ENCODE measurements around the gene OTUB1. TPM values are rescaled to one million over a fixed set of nuclear protein-coding genes. Genes with fewer than 3 reads are reported as not detected.

OTUB1 gene
- total and polyA plus RNA-seq, 8 donors, result 33.6 to 161 (median 53.3) TPM

DNA sequence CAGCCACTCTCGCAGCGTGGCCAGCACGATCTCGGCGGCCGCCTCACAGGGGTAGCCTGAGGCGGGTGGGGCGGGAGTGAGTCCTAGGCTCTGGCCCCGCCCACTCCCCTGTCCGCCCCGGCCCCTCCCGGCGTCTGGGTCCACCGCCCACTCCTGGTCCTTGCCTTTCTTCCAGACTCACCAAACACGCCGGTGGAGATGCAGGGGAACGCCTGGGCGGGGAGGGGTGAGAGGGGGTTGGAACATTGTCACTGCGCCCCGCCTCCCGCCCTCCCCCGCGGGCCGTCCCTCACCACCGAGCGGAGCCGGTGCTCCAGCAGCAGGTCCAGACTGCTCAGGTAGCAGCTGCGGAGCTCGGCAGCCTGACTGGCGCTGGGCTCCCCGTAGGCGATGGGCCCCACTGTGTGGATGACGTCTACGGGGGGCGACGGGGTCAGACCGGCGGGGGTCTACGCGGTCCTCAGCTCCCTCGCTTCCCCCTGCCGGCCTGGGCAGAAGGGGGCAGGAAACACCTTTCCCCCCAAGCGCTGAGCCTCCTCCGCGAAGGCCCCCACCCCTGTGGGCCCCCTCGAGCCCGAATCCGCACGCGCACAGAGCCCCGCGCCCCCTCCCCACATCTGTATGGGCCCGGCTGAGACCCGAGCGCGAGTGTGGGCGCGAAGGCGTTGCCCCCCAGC is 13.2 kb downstream of the OTUB1 start:
- no peak for TF ChIP-seq POLR2A (IDR thresholded peaks at IDR 0.05)
- TF ChIP-seq EP300 (IDR thresholded peaks at IDR 0.05), result no peak
- peak in 1 of 3 donors; percentile 7 for TF ChIP-seq POLR2AphosphoS5 (IDR thresholded peaks at IDR 0.05)
- TF ChIP-seq, protein P1, sequence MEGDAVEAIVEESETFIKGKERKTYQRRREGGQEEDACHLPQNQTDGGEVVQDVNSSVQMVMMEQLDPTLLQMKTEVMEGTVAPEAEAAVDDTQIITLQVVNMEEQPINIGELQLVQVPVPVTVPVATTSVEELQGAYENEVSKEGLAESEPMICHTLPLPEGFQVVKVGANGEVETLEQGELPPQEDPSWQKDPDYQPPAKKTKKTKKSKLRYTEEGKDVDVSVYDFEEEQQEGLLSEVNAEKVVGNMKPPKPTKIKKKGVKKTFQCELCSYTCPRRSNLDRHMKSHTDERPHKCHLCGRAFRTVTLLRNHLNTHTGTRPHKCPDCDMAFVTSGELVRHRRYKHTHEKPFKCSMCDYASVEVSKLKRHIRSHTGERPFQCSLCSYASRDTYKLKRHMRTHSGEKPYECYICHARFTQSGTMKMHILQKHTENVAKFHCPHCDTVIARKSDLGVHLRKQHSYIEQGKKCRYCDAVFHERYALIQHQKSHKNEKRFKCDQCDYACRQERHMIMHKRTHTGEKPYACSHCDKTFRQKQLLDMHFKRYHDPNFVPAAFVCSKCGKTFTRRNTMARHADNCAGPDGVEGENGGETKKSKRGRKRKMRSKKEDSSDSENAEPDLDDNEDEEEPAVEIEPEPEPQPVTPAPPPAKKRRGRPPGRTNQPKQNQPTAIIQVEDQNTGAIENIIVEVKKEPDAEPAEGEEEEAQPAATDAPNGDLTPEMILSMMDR (IDR thresholded peaks at IDR 0.05), result peak in 1 of 7 experiments; percentile 5
- intact Hi-C loops (cut with DNase I; ENCODE audit: low total_unique reads), result loop anchor here (2.0 kb wide), 1 partner anchor 149 kb away; no protein-coding TSS in a partner anchor
- Histone ChIP-seq H3K9me3 (no peaks in the 10 kb centered on the region), H3K4me1 (peaks cover 29 to 43% (median 32%) of the 10 kb centered on the region in 4 donors), H3K4me3 (peak overlapping the region; percentile 19 to 48 (median 40)), H3K36me3 (peaks cover 30 to 44% (median 43%) of the 10 kb centered on the region in 4 donors), H3K27me3 (peaks cover 0 to 26% (median 0%) of the 10 kb centered on the region in 3 donors), H3K27ac (peak overlapping the region in 2 of 5 donors; percentile 16)
- DNase-seq, result peak; percentile 85 to 91
- 6 to 10% (median 7%) methylated on average over 33 to 59 of the region's 59 CpGs for WGBS, 5 donors

DNA sequence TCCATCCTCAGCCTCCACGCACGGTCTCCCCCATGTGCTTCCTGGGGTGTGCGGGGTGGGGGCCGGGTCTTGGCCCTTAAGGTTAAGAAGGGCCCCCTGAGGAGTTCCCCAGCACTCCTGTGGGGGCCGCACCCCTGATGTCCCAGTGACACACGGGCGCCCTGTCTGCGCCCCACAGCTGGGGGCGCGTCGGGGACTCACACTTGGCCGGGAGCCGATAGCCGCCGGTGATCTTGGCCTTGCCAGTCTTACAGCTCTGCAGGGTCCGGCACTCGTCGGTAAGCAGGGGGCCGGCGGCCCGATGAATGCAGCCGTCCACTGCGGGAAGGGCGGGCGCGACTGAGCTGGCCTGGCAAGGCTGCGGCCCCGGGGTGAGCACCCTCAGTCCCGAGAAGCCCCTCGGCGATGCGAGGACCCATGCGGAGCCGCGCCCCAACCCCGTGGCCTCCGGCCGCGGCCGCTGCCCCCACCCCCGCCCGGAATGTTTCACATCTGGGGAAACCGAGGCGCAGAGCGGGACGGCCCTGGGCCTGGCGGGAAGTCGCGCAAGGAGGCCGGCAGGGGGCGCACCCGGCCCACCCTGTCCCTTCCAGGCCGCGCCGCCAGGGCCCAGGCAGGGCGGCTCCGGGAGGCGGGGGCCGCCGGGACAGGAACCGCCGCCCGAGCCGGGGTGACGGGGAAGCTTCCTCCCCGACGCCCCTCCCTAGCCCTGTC is 13.9 kb downstream of the OTUB1 start:
- peak overlapping the region in 1 of 5 donors; percentile 16 for H3K27ac ChIP-seq
- peaks cover 0 to 26% (median 0%) of the 10 kb centered on the region in 3 donors for H3K27me3 ChIP-seq
- H3K36me3 ChIP-seq, result peaks cover 30 to 37% (median 36%) of the 10 kb centered on the region in 4 donors
- WGBS, 5 donors, result 0 to 2% (median 2%) methylated on average over 5 to 67 of the region's 67 CpGs
- TF ChIP-seq, protein P1 (IDR thresholded peaks at IDR 0.05), result peak in 5 of 7 experiments; percentile 14 to 92 (median 74)
- TF ChIP-seq POLR2AphosphoS5 (IDR thresholded peaks at IDR 0.05) (peak in 1 of 3 donors; percentile 41), POLR2A (IDR thresholded peaks at IDR 0.05) (no peak)
- DNase-seq, result peak; percentile 80 to 94
- peaks cover 29 to 43% (median 32%) of the 10 kb centered on the region in 4 donors for H3K4me1 ChIP-seq
- H3K9me3 ChIP-seq, result no peaks in the 10 kb centered on the region
- intact Hi-C loops (cut with DNase I; ENCODE audit: low total_unique reads), result loop anchor here (2.0 kb wide), 1 partner anchor 149 kb away; no protein-coding TSS in a partner anchor
- H3K4me3 ChIP-seq, result peak overlapping the region; percentile 19 to 48 (median 40)

GRCh38 chr11:64000740-64001483 is 14.7 kb downstream of the OTUB1 start:
- peak overlapping the region in 1 of 5 donors; percentile 16 for H3K27ac ChIP-seq
- H3K36me3 ChIP-seq, result peaks cover 25 to 30% (median 29%) of the 10 kb centered on the region in 4 donors
- no peak for TF ChIP-seq POLR2A (IDR thresholded peaks at IDR 0.05)
- TF ChIP-seq EP300 (IDR thresholded peaks at IDR 0.05), result no peak
- TF ChIP-seq, protein P1 (IDR thresholded peaks at IDR 0.05), result peak in 2 of 7 experiments; percentile 10 to 19
- no peak for TF ChIP-seq POLR2AphosphoS5 (IDR thresholded peaks at IDR 0.05)
- H3K27me3 ChIP-seq, result peaks cover 0 to 33% (median 0%) of the 10 kb centered on the region in 3 donors
- WGBS, 5 donors, result 24 to 34% (median 27%) methylated on average over 31 to 60 of the region's 60 CpGs
- H3K9me3 ChIP-seq, result no peaks in the 10 kb centered on the region
- peak overlapping the region; percentile 19 to 48 (median 40) for H3K4me3 ChIP-seq
- H3K4me1 ChIP-seq, result peaks cover 29 to 43% (median 32%) of the 10 kb centered on the region in 4 donors
- no peak for DNase-seq
- intact Hi-C loops (cut with DNase I; ENCODE audit: low total_unique reads), result loop anchor here (2.0 kb wide), 1 partner anchor 148 kb away; no protein-coding TSS in a partner anchor
